ENCODE measurements around the gene MYH7.
A peak's percentile ranks its signal among the peaks of the same experiment; 100 is the strongest.

MYH7 gene

DNA sequence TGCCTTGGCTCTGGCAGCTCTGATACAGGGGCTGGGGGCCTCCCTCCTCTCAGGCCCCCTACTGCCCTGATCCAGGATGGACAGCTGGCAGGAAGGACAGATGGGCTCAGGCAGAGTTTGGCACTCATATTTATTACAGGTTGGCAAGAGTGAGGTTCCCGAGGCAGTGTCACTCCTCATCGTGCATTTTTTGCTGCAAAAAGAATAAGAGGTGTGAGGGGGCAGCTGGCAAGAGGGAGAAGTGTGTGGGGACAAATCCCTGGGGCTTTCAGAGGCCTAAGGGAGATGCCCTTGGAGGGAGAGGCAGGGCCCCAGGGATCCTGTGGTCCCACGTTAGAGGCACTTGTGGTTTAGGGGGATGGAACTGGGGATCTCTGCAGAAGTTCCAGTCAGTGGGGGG is 53.6 kb downstream of the MYH7 start:
- H3K36me3 ChIP-seq: no peaks in the 10 kb centered on the region
- no peaks in the 10 kb centered on the region for H3K9me3 ChIP-seq (replicated peaks in 1 of 11)
- H3K27ac ChIP-seq: no peak overlapping the region
- peak overlapping the region in 9 of 11 experiments; percentile 35 to 77 (median 66); a peak in 17 of 22 replicates for H3K4me2 ChIP-seq
- peaks cover 5 to 53% (median 35%) of the 10 kb centered on the region in 10 experiments; a peak in 19 of 20 replicates for H3K4me1 ChIP-seq
- no peak for TF ChIP-seq Cebpa-rat (IDR thresholded peaks at IDR 0.05)
- H4K20me1 ChIP-seq: peaks cover 0 to 6% (median 0%) of the 10 kb centered on the region in 11 experiments; a peak in 3 of 22 replicates
- no peak overlapping the region for H3K4me3 ChIP-seq
- peak overlapping the region in 1 of 11 experiments; percentile 18; a peak in 1 of 22 replicates for H3K9ac ChIP-seq
- peaks cover 0 to 12% (median 0%) of the 10 kb centered on the region in 11 experiments; a peak in 5 of 22 replicates for H3K27me3 ChIP-seq

DNA sequence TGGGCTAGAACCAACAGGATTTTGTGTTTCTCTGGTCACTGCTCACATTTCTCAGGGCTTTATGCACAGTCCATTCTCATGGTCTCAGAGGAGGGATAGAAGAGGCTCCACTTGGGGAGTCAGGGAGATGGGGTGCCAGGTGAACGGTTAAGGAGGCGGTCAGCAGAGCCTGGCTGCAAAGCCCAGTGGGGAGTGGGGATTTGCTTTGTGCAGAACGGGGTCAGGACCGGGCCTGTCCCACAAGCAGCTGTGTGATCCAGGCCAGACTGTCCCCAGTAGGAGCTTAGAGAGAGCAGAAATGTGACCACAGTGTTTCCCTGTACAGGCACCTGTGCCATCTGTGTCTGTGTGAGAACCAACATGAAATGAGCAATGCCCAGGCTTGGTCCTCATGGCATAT is 54.5 kb downstream of the MYH7 start:
- H3K36me3 ChIP-seq: no peaks in the 10 kb centered on the region
- H4K20me1 ChIP-seq: peaks cover 0 to 6% (median 0%) of the 10 kb centered on the region in 11 experiments; a peak in 3 of 22 replicates
- no peak for TF ChIP-seq Cebpa-rat (IDR thresholded peaks at IDR 0.05)
- H3K27me3 ChIP-seq: peaks cover 0 to 12% (median 0%) of the 10 kb centered on the region in 11 experiments; a peak in 5 of 22 replicates
- H3K4me2 ChIP-seq: peak overlapping the region in 6 of 11 experiments; percentile 62 to 77 (median 72); a peak in 7 of 22 replicates
- H3K4me3 ChIP-seq: no peak overlapping the region
- H3K9ac ChIP-seq: 0 out of 22 replicates have a peak overlapping the region, but pooled peaks of 1 of the 11 experiments have one; percentile 18
- peaks cover 12 to 62% (median 44%) of the 10 kb centered on the region in 10 experiments; a peak in 19 of 20 replicates for H3K4me1 ChIP-seq
- H3K9me3 ChIP-seq (replicated peaks in 1 of 11): no peaks in the 10 kb centered on the region
- H3K27ac ChIP-seq: no peak overlapping the region

GRCh38 chr14:23380197-23380914 is 55.1 kb downstream of the MYH7 start:
- no peak overlapping the region for H3K9ac ChIP-seq
- no peak overlapping the region for H3K27ac ChIP-seq
- peaks cover 0 to 12% (median 0%) of the 10 kb centered on the region in 11 experiments; a peak in 5 of 22 replicates for H3K27me3 ChIP-seq
- H3K9me3 ChIP-seq (replicated peaks in 1 of 11): no peaks in the 10 kb centered on the region
- no peak overlapping the region for H3K4me3 ChIP-seq
- peaks cover 15 to 67% (median 47%) of the 10 kb centered on the region in 10 experiments; a peak in 19 of 20 replicates for H3K4me1 ChIP-seq
- no peak for TF ChIP-seq Cebpa-rat (IDR thresholded peaks at IDR 0.05)
- H3K36me3 ChIP-seq: no peaks in the 10 kb centered on the region
- H3K4me2 ChIP-seq: no peak overlapping the region
- peaks cover 0 to 6% (median 0%) of the 10 kb centered on the region in 11 experiments; a peak in 3 of 22 replicates for H4K20me1 ChIP-seq

DNA sequence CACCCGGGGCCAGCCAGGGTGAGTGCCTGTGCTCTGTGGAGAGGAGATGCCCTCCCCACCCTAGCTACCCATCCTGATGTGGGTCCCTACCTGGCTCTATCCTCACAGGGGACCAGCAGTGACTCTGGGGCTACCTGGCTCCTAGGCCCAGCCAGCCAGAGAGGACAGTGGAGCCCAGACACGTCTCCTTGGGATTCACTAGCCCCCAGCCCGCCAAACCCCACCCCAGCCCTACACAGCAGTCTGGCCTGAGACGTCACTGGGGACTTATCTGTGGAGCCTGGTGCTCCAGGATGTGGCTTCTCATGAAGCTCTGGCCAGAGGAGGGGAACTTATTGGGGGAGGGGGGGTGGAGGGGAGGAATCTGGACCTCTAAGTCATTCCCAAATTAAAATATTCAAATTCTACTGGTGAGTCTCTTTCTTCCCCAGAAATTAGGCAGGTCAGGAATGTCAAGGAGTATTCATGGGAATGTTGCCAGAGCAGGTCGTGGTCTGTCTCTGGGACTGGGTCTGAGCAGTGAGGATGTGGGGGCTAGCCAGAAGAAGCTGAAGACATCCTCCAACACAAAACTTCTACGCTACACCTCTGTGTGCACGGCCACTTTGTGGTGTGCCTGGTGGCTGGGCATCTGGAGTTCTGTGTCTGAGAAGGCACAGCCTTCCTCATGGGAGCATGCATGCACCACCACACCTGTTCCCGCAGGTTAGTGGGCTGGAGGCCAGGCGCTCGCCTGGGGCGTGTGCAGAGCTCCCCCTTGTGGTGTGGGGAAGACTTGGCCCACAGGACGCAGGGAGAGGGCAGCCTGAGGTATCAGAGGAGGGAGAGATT is 55.9 kb downstream of the MYH7 start:
- H3K4me2 ChIP-seq: peak overlapping the region in 4 of 11 experiments; percentile 11 to 96 (median 48); a peak in 5 of 22 replicates
- H3K4me1 ChIP-seq: peaks cover 15 to 67% (median 47%) of the 10 kb centered on the region in 10 experiments; a peak in 19 of 20 replicates
- no peak overlapping the region for H3K9ac ChIP-seq
- peaks cover 0 to 12% (median 0%) of the 10 kb centered on the region in 11 experiments; a peak in 5 of 22 replicates for H3K27me3 ChIP-seq
- TF ChIP-seq Cebpa-rat (IDR thresholded peaks at IDR 0.05): no peak
- H3K36me3 ChIP-seq: no peaks in the 10 kb centered on the region
- H3K9me3 ChIP-seq (replicated peaks in 1 of 11): no peaks in the 10 kb centered on the region
- peaks cover 0 to 6% (median 0%) of the 10 kb centered on the region in 11 experiments; a peak in 3 of 22 replicates for H4K20me1 ChIP-seq
- H3K27ac ChIP-seq: no peak overlapping the region
- H3K4me3 ChIP-seq: no peak overlapping the region

- Histone ChIP-seq H3K27ac (no peak overlapping the region), H3K27me3 (peaks cover 0 to 9% (median 0%) of the 10 kb centered on the region in 11 experiments; a peak in 5 of 22 replicates), H3K9ac (no peak overlapping the region), H4K20me1 (peaks cover 0 to 6% (median 0%) of the 10 kb centered on the region in 11 experiments; a peak in 3 of 22 replicates), H3K36me3 (no peaks in the 10 kb centered on the region), H3K4me3 (no peak overlapping the region), H3K4me2 (peak overlapping the region in 6 of 11 experiments; percentile 12 to 96 (median 85); a peak in 6 of 22 replicates), H3K4me1 (peaks cover 15 to 67% (median 47%) of the 10 kb centered on the region in 10 experiments; a peak in 19 of 20 replicates), H3K9me3 (replicated peaks in 1 of 11) (no peaks in the 10 kb centered on the region)
- TF ChIP-seq Cebpa-rat (IDR thresholded peaks at IDR 0.05): no peak
Measured at GRCh38 chr14:23378612-23379220, 56.7 kb downstream of the MYH7 start.

DNA sequence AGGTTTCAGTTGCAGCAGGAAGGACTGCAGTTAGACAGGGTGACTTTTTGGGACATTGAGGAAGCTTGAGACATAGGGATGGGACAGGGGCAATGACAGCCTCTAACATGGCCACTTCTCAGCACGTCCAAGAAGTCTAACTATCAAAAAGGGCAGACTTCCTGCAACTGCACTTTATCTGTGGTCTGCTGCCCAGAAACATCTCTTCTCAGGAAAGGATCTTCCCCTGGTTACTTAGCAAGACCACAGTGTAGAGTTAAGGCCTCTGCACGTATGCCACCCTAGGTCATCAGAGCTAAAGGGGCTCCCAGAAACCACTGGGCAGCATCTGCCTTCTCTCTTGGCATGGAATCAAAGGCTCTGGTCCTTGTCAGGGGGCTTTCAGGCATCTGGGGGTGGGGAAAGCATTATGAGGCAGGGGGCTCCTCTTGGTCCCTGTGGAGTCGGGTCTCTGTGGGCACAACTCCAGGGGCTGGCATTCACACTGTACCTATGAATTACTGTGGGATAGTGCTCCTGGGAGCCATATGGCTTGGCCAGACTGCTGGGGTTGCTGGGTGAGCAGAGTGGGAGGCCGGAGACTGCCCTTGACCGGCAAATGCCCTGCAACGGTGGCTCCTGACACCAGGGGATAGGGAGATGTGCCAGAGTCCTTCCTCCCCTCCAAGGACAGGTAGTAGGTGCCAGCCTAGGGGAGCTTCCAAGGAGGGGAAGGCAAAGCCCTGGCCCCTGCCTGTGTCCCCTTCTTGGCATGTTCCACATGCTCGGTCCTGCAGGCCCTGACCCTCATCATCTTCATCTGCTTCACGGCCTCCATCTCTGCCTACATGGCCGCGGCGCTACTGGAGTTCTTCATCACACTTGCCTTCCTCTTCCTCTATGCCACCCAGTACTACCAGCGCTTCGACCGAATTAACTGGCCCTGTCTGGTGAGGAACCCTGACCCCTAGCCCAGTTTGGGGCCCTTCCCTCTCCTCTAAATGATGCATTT is 57.6 kb downstream of the MYH7 start:
- no peak for TF ChIP-seq Cebpa-rat (IDR thresholded peaks at IDR 0.05)
- Histone ChIP-seq H3K36me3 (no peaks in the 10 kb centered on the region), H3K27ac (peak overlapping the region in 5 of 11 experiments; percentile 14 to 54 (median 31); a peak in 4 of 22 replicates), H4K20me1 (peaks cover 0 to 6% (median 0%) of the 10 kb centered on the region in 11 experiments; a peak in 3 of 22 replicates), H3K4me2 (peak overlapping the region; percentile 46 to 96 (median 77); a peak in 21 of 22 replicates), H3K4me3 (no peak overlapping the region), H3K9me3 (replicated peaks in 1 of 11) (no peaks in the 10 kb centered on the region), H3K9ac (peak overlapping the region in 4 of 11 experiments; percentile 8 to 49 (median 36); a peak in 5 of 22 replicates), H3K27me3 (peaks cover 0 to 7% (median 0%) of the 10 kb centered on the region in 11 experiments; a peak in 5 of 22 replicates), H3K4me1 (peaks cover 15 to 67% (median 47%) of the 10 kb centered on the region in 10 experiments; a peak in 19 of 20 replicates)

DNA sequence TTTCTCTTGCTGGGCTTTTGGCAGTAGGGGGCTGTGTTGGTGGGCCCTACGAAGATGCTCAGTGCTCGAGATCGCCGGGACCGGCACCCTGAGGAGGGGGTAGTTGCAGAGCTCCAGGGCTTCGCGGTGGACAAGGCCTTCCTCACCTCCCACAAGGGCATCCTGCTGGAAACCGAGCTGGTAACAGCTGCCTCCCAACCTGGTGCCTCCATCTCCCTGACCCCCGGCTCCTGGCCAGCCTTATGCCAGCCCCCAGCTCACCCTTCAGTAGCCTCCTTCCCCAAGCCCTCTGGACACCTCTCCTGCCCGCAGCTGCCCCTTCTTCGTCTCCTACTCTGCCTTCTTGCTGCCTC is 58.3 kb downstream of the MYH7 start:
- Histone ChIP-seq H3K4me1 (peaks cover 15 to 60% (median 40%) of the 10 kb centered on the region in 10 experiments; a peak in 19 of 20 replicates), H3K27me3 (peaks cover 0 to 7% (median 0%) of the 10 kb centered on the region in 11 experiments; a peak in 2 of 22 replicates), H3K27ac (peak overlapping the region in 6 of 11 experiments; percentile 14 to 54 (median 36); a peak in 7 of 22 replicates), H3K9me3 (replicated peaks in 1 of 11) (no peaks in the 10 kb centered on the region), H3K36me3 (no peaks in the 10 kb centered on the region), H3K4me3 (peak overlapping the region in 2 of 10 experiments; percentile 9 to 12; a peak in 1 of 20 replicates), H3K9ac (peak overlapping the region in 8 of 11 experiments; percentile 7 to 49 (median 32); a peak in 12 of 22 replicates), H4K20me1 (peaks cover 0 to 6% (median 0%) of the 10 kb centered on the region in 11 experiments; a peak in 3 of 22 replicates), H3K4me2 (peak overlapping the region; percentile 46 to 96 (median 77))
- no peak for TF ChIP-seq Cebpa-rat (IDR thresholded peaks at IDR 0.05)
